GM23248 (cell line): ENCODE data around the gene PCDH1. TPM values are rescaled to one million over a fixed set of nuclear protein-coding genes. Genes with fewer than 3 reads are reported as not detected.

Experiments
- DNase-seq: peaks from one replicate; pipeline ENCODE4 v3.0.0-alpha.2; 2015
- H2AFZ ChIP-seq: fragments of 200-600 bp; sonication (generic); 2 replicates; pipeline ENCODE4 v1.6.1; 2016; ENCODE audit warnings: antibody characterized with exemption
- H3F3A ChIP-seq: fragments of 200-600 bp; sonication (generic); 2 replicates; pipeline ENCODE4 v1.6.1; 2016; ENCODE audit warnings: mild to moderate bottlenecking, antibody characterized with exemption, mixed run types; ENCODE audit not compliant: insufficient read depth
- H3K27ac ChIP-seq: fragments of 200-600 bp; sonication (generic); 2 replicates; pipeline ENCODE4 v1.5.1; 2016; ENCODE audit warnings: mild to moderate bottlenecking
- H3K27me3 ChIP-seq: fragments of 200-600 bp; sonication (generic); replicated peaks from 2 replicates; pipeline ENCODE4 v1.6.1; 2016; ENCODE audit warnings: mild to moderate bottlenecking; ENCODE audit not compliant: insufficient read depth
- H3K36me3 ChIP-seq: fragments of 200-600 bp; sonication (generic); 2 replicates; pipeline ENCODE4 v1.6.1; 2016; ENCODE audit warnings: low read depth, mild to moderate bottlenecking
- H3K4me1 ChIP-seq: fragments of 200-600 bp; sonication (generic); 2 replicates; pipeline ENCODE4 v1.6.1; 2016; ENCODE audit warnings: mild to moderate bottlenecking; ENCODE audit not compliant: insufficient read depth
- H3K4me2 ChIP-seq: fragments of 200-600 bp; sonication (generic); one replicate; pipeline ENCODE4 v1.6.1; 2016; ENCODE audit warnings: mild to moderate bottlenecking; ENCODE audit not compliant: unreplicated experiment
- H3K4me3 ChIP-seq: fragments of 200-600 bp; sonication (generic); 2 replicates; pipeline ENCODE4 v1.5.1; 2016; ENCODE audit warnings: mild to moderate bottlenecking
- H3K79me2 ChIP-seq: fragments of 200-600 bp; sonication (generic); 2 replicates; pipeline ENCODE4 v1.6.1; 2016; ENCODE audit warnings: mild to moderate bottlenecking; ENCODE audit not compliant: insufficient read depth
- H3K9ac ChIP-seq: fragments of 200-600 bp; sonication (generic); 2 replicates; pipeline ENCODE4 v1.6.1; 2016; ENCODE audit warnings: mild to moderate bottlenecking
- H3K9me2 ChIP-seq: fragments of 200-600 bp; sonication (generic); 2 replicates; pipeline ENCODE4 v1.6.1; 2016; ENCODE audit warnings: mixed run types, mild to moderate bottlenecking, moderate library complexity; ENCODE audit not compliant: insufficient read depth
- H3K9me3 ChIP-seq: fragments of 200-600 bp; sonication (generic); one replicate; pipeline ENCODE4 v1.6.1; 2017; ENCODE audit warnings: low read depth
- H4K20me1 ChIP-seq: fragments of 200-600 bp; sonication (generic); 2 replicates; pipeline ENCODE4 v1.6.0; 2016; ENCODE audit not compliant: insufficient read depth
- EZH2 ChIP-seq: fragments of 200-600 bp; sonication (generic); IDR thresholded peaks from 2 replicates; pipeline ENCODE4 v1.6.1; 2018; ENCODE audit warnings: antibody characterized with exemption, mild to moderate bottlenecking; ENCODE audit not compliant: insufficient read depth, poor library complexity, severe bottlenecking
- EZH2phosphoT487 ChIP-seq: fragments of 200-600 bp; sonication (generic); IDR thresholded peaks from 2 replicates; pipeline ENCODE4 v1.6.1; 2018; ENCODE audit warnings: antibody characterized with exemption, moderate library complexity, mild to moderate bottlenecking, low read depth; ENCODE audit not compliant: insufficient read depth
- WGBS, 2 experiments: methylation state at CpG; one replicate each; pipeline ENCODE4 v1.1.6; 2015 to 2017; ENCODE audit warnings: low lambda C conversion rate in 2 of 2, low coverage in 1 of 2; ENCODE audit errors: missing lambda C conversion rate in 2 of 2; 5-methylcytosine and 5-hydroxymethylcytosine counted together
- in situ Hi-C: fragments of 300-500 bp; cut with MboI; formaldehyde crosslinking; loops from 2 replicates; pipeline ENCODE4 v1.15.0; 2020
- polyA plus RNA-seq: library from polyadenylated mRNA; unstranded; fragments of >200 nt; fragmentation: Nextera tagmentation; extraction: Ambion mirVana; gene quantifications from 2 replicates; pipeline ENCODE4 v1.2.1, GENCODE V29; 2016
- total RNA-seq: library from RNA; depleted of rRNA; stranded (reverse); fragments of >200 nt; shearing (Covaris generic); gene quantifications from 2 replicates; pipeline ENCODE4 v1.2.3, GENCODE V29; 2014

PCDH1 gene
- total and polyA plus RNA-seq, 2 experiments from 2014 or later, result 1.6 to 3.5 TPM

DNA sequence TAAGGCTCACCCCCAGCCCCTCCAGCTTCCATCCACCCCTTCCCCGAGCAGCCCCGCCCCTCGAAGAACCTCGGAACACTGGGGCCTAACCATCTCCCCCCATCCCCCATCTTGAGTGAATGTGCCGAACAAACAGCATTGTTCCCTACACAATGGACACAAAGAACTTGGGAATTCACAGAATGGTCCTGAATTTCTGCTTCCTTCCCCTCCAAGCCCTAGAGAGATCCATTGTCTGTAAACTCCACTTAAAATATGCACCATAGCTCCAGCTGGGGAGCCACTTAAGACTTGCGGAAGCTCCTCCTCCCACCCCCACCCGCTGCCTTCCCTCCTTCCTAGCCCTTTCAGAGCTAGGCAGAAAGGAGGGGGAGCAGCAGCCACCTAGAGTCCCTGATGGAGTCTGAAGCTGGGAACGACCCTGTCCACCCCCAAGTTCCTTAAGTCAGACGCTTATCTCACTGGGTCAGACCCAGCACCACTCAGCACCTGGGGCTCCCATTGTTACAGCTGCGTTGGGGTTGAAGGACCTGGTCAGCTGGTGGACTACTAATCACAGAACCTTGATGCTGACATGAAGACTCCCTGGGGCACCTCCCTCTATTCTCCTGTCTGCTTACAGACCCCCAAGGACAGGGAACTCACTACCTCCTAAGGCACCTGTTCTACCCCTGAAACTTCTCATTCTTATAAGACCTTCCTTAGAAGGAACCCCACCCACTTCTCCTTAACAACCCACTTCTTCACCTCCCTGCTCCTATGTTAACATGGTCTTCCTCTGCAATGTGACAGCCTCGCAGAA is 61.4 kb downstream of the PCDH1 start:
- no peaks in the 10 kb centered on the region for H3K27me3 ChIP-seq
- no peak overlapping the region for H3K4me3 ChIP-seq
- H3F3A ChIP-seq, result no peaks in the 10 kb centered on the region
- no peaks in the 10 kb centered on the region for H3K9me3 ChIP-seq
- no peak overlapping the region for H2AFZ ChIP-seq
- H3K4me2 ChIP-seq, result no peak overlapping the region
- no peak for TF ChIP-seq EZH2phosphoT487
- TF ChIP-seq EZH2, result no peak
- DNase-seq, result no peak
- H3K79me2 ChIP-seq, result no peaks in the 10 kb centered on the region
- 16 to 21% methylated on average over 11 of the region's 11 CpGs for WGBS, 2 experiments
- no peak overlapping the region for H3K27ac ChIP-seq
- in situ Hi-C loops, result no loop called here
- H3K36me3 ChIP-seq, result no peaks in the 10 kb centered on the region
- H3K9ac ChIP-seq, result no peak overlapping the region
- peaks cover 3% of the 10 kb centered on the region for H3K4me1 ChIP-seq
- no peaks in the 10 kb centered on the region for H4K20me1 ChIP-seq
- no peaks in the 10 kb centered on the region for H3K9me2 ChIP-seq

DNA sequence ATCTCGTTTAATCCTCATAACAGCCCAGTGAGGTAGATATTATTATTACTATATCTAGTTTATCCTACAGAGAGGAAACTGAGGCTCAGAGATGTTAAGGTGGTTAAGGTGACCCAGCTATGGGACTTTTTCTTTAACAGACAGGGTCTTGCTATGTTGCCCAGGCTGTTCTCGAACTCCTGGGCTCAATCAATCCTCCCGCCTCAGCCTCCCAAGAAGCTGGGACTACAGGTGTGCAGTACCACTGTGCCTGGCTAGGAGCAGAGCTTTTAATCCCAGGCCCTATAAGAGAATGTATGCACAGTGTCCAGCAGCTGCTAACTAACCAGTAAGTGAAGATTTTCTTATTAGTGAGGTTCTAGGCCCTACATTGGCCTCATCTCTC is 62.4 kb downstream of the PCDH1 start:
- Histone ChIP-seq H3K27ac (no peak overlapping the region), H3F3A (no peaks in the 10 kb centered on the region), H3K27me3 (peaks cover 10% of the 10 kb centered on the region), H3K4me2 (no peak overlapping the region), H3K9me3 (no peaks in the 10 kb centered on the region), H3K36me3 (no peaks in the 10 kb centered on the region), H3K4me3 (no peak overlapping the region), H3K9me2 (no peaks in the 10 kb centered on the region), H3K9ac (no peak overlapping the region), H3K4me1 (no peaks in the 10 kb centered on the region), H2AFZ (no peak overlapping the region), H3K79me2 (no peaks in the 10 kb centered on the region), H4K20me1 (no peaks in the 10 kb centered on the region)
- no peak for TF ChIP-seq EZH2phosphoT487
- no peak for TF ChIP-seq EZH2
- no peak for DNase-seq
- in situ Hi-C loops, result no loop called here
- WGBS, 2 experiments, result 47 to 61% methylated on average over 3 of the region's 3 CpGs

DNA sequence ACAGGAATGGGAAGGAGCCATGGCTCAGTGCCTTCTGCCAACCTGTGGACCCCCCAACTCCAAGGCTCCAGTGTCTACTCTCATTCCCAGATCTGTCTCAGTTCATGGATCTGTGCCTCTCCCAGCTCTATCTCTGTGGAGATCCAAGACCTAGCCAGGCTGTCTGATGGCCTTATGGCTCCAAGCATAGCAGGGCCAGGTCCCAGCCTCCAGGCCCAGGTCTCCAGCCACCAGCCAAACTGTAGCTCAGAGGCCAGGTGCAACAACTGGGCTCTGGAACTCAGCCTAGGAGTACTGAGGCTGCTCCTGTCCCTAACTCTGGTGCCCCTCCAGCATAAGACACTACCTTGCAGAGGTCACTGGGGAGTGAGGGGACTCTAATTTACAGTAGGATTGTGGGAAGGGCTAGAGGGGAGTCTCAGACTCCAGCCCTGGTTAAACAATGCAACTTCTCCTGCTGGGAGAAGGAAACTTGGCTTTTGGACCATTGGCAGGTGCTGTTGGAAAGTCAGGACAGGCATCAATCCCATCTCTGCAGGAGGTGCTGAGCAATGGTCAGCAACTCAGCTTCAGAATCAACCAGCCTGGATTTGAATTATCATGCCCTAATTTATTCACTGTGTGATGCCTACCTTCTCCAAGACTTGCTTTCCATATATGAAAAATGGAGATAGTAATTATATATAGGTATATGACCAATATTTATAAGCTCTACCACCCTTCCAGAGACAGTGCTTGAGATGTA is 63.0 kb downstream of the PCDH1 start:
- in situ Hi-C loops, result no loop called here
- Histone ChIP-seq H3K4me3 (no peak overlapping the region), H4K20me1 (no peaks in the 10 kb centered on the region), H3K36me3 (no peaks in the 10 kb centered on the region), H3K4me2 (no peak overlapping the region), H3K4me1 (no peaks in the 10 kb centered on the region), H3K9me2 (no peaks in the 10 kb centered on the region), H2AFZ (no peak overlapping the region), H3F3A (no peaks in the 10 kb centered on the region), H3K9me3 (no peaks in the 10 kb centered on the region), H3K27ac (no peak overlapping the region), H3K9ac (no peak overlapping the region), H3K27me3 (peaks cover 15% of the 10 kb centered on the region), H3K79me2 (no peaks in the 10 kb centered on the region)
- DNase-seq, result no peak
- TF ChIP-seq EZH2phosphoT487 (no peak), EZH2 (no peak)

DNA sequence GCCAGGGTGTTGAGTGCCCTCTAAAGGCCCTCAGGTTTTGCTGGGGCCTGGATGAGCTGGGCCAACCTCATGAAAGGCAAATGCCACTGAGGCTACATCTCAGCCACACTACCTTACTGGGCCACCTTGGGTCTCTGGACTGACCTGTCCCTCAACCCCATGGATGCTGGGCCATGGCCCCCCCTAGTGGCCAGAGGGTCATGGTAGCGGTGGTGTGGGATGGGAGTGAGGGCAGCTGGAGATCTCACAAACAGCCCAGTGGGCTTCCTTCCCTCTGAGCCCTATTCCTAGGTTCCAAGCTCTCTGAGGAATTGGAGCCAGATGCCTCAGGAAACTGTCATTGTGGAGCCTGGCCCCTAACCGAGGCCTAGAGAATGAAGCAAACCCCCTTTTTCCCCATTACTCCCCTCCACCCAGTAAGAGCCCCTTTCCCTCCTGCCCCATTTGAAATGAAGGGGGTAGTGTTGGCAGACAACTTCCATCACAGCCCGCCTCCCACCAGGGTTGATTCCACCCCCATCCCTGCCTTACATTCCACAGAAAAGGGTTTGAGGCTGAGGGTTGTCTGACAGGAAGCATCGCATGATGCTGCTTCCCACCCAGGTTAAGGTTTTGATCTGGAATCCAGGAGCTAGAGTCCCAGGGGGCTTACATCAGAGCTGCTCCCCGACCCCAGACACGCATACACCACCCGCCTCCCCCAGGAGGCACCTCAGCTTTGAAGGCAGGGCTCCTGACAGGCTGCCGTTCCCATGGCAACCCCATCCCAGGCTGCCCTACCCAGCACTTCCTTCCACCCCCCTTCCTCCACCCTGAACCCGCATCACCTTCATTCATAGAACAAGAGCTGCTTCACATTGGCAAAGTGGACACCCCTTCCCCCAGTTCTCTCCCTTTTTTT is 63.9 kb downstream of the PCDH1 start:
- no peak overlapping the region for H3K9ac ChIP-seq
- H3K4me3 ChIP-seq, result no peak overlapping the region
- H3F3A ChIP-seq, result no peaks in the 10 kb centered on the region
- no peaks in the 10 kb centered on the region for H3K36me3 ChIP-seq
- H4K20me1 ChIP-seq, result no peaks in the 10 kb centered on the region
- in situ Hi-C loops, result no loop called here
- no peak overlapping the region for H2AFZ ChIP-seq
- no peaks in the 10 kb centered on the region for H3K9me2 ChIP-seq
- peak; percentile 49 for DNase-seq
- peaks cover 24% of the 10 kb centered on the region for H3K27me3 ChIP-seq
- no peak for TF ChIP-seq EZH2phosphoT487
- no peak for TF ChIP-seq EZH2
- no peak overlapping the region for H3K27ac ChIP-seq
- no peaks in the 10 kb centered on the region for H3K9me3 ChIP-seq
- no peak overlapping the region for H3K4me2 ChIP-seq
- no peaks in the 10 kb centered on the region for H3K79me2 ChIP-seq
- WGBS, 2 experiments, result 9 to 15% methylated on average over 9 of the region's 9 CpGs
- no peaks in the 10 kb centered on the region for H3K4me1 ChIP-seq
